Transverse colon (tissue), 4 donors: Measurements from ENCODE around the gene UBAC1. TPM values are rescaled to one million over a fixed set of nuclear protein-coding genes. Genes with fewer than 3 reads are reported as not detected.

Experiments used
- DNase-seq: peaks from one replicate; pipeline ENCODE4 v3.0.0-alpha.2; 2019
- H3K27ac ChIP-seq, 4 donors: fragments of 200-600 bp; sonication (generic); 2 replicates each; pipeline ENCODE4 v1.5.1; 2016 to 2018; ENCODE audit warnings: inconsistent platforms in 4 of 4
- H3K27me3 ChIP-seq: fragments of 200-600 bp; sonication (generic); 2 replicates; pipeline ENCODE4 v1.5.1; 2017; ENCODE audit warnings: inconsistent platforms
- H3K36me3 ChIP-seq, 4 donors: fragments of 200-600 bp; sonication (generic); 2 replicates each; pipeline ENCODE4 v1.5.1; 2017 to 2019; ENCODE audit warnings: inconsistent platforms in 4 of 4
- H3K4me1 ChIP-seq, 4 donors: fragments of 200-600 bp; sonication (generic); 2 replicates each; pipeline ENCODE4 v1.5.1; 2017 to 2020; ENCODE audit warnings: inconsistent platforms in 4 of 4
- H3K4me3 ChIP-seq, 4 donors: fragments of 200-600 bp; sonication (generic); 1 replicate in 1 of 4; 2 replicates in 3 of 4; pipeline versions ENCODE4 v1.5.1 to v1.6.1; 2017 to 2019; ENCODE audit warnings: inconsistent platforms in 4 of 4
- H3K9me3 ChIP-seq, 2 donors: fragments of 200-600 bp; sonication (generic); 2 replicates each; pipeline ENCODE4 v1.5.1; 2017 to 2019; ENCODE audit warnings: inconsistent platforms in 2 of 2
- CTCF ChIP-seq, 5 experiments: fragments of 200-600 bp in 3 of 5; fragments of 450-650 bp in 2 of 5; sonication (generic) in 3 of 5; IDR thresholded peaks; 1 replicate in 2 of 5; 2 replicates in 3 of 5; pipeline ENCODE4 v1.5.1; 2016 to 2017; ENCODE audit warnings: antibody characterized with exemption in 5 of 5, inconsistent platforms in 3 of 5, mild to moderate bottlenecking in 2 of 5, moderate library complexity in 1 of 5
- EP300 ChIP-seq: sonication (generic); formaldehyde crosslinking; IDR thresholded peaks from one replicate; pipeline ENCODE4 v1.6.1; 2017; ENCODE audit warnings: antibody characterized with exemption, low read depth
- POLR2A ChIP-seq: fragments of 450-650 bp; IDR thresholded peaks from one replicate; pipeline ENCODE4 v1.6.1; 2016; ENCODE audit warnings: antibody characterized with exemption, mild to moderate bottlenecking, moderate library complexity
- POLR2AphosphoS5 ChIP-seq, 3 donors: sonication (generic); formaldehyde crosslinking; IDR thresholded peaks; one replicate each; pipeline ENCODE4 v1.6.1; 2016; ENCODE audit warnings: antibody characterized with exemption in 3 of 3
- WGBS, 2 donors: methylation state at CpG; one replicate each; pipeline ENCODE4 v1.1.5; 2018; ENCODE audit warnings: low coverage in 1 of 2; 5-methylcytosine and 5-hydroxymethylcytosine counted together
- in situ Hi-C, 4 donors: fragments of 200-750 bp; cut with MboI; loops; one replicate each; pipeline versions ENCODE4 v1.15.0 to v1.15.1; 2017; ENCODE audit warnings: low sequenced_read_pairs in 3 of 4, low pct_ligation_motif_present in 1 of 4, low pct_unique_long_range_greater_than_20kb in 1 of 4
- intact Hi-C: fragments of 100-400 bp; cut with DNase I; formaldehyde crosslinking; loops from one replicate; pipeline ENCODE4 v1.15.1; 2023; ENCODE audit warnings: low total_unique reads
- total RNA-seq, 4 donors: library from RNA; depleted of rRNA; stranded (reverse); fragments of >200 nt; gene quantifications; one replicate each; pipeline ENCODE4 v1.1.0, GENCODE V29; 2016

The UBAC1 gene
- total RNA-seq, 4 donors from 2014 or later: 42.6 to 91.9 (median 62.9) TPM

- DNase-seq: no peak
- Histone ChIP-seq H3K4me1 (peaks cover 17 to 32% (median 22%) of the 10 kb centered on the region in 4 donors), H3K27ac (no peak overlapping the region), H3K4me3 (no peak overlapping the region), H3K27me3 (peaks cover 39% of the 10 kb centered on the region), H3K36me3 (no peaks in the 10 kb centered on the region), H3K9me3 (no peaks in the 10 kb centered on the region)
- in situ Hi-C loops: no loop called here
- WGBS, 2 donors: 81% methylated on average over 13 of the region's 16 CpGs; no CpG with 5 or more reads in 1 of the 2 donors
- no peak for TF ChIP-seq EP300
- no peak for TF ChIP-seq POLR2AphosphoS5 (IDR thresholded peaks at IDR 0.05)
- no peak for TF ChIP-seq POLR2A
- no peak for TF ChIP-seq CTCF (IDR thresholded peaks at IDR 0.05)
- intact Hi-C loops: no loop called here
These were observed 26.7 kb upstream of the UBAC1 start for GRCh38 chr9:135987838-135988404.

GRCh38 chr9:135986605-135987004 lies 25.4 kb upstream of the UBAC1 start:
- H3K4me3 ChIP-seq: no peak overlapping the region
- 66% methylated on average over 8 of the region's 15 CpGs; no CpG with 5 or more reads in 1 of the 2 donors for WGBS, 2 donors
- in situ Hi-C loops (no loop called here), intact Hi-C loops (no loop called here)
- TF ChIP-seq POLR2A (no peak), POLR2AphosphoS5 (IDR thresholded peaks at IDR 0.05) (no peak), EP300 (no peak), CTCF (IDR thresholded peaks at IDR 0.05) (no peak)
- H3K9me3 ChIP-seq: no peaks in the 10 kb centered on the region
- peaks cover 5 to 18% (median 10%) of the 10 kb centered on the region in 4 donors for H3K4me1 ChIP-seq
- H3K27me3 ChIP-seq: peaks cover 39% of the 10 kb centered on the region
- H3K27ac ChIP-seq: no peak overlapping the region
- H3K36me3 ChIP-seq: no peaks in the 10 kb centered on the region
- DNase-seq: no peak

- peaks cover 5 to 12% (median 9%) of the 10 kb centered on the region in 4 donors for H3K4me1 ChIP-seq
- no peak overlapping the region for H3K4me3 ChIP-seq
- in situ Hi-C loops: no loop called here
- no peak for DNase-seq
- 71 to 77% methylated on average over 5 to 10 of the region's 21 CpGs for WGBS, 2 donors
- H3K27me3 ChIP-seq: peaks cover 39% of the 10 kb centered on the region
- H3K36me3 ChIP-seq: no peaks in the 10 kb centered on the region
- no peaks in the 10 kb centered on the region for H3K9me3 ChIP-seq
- intact Hi-C loops: no loop called here
- TF ChIP-seq EP300: no peak
- TF ChIP-seq POLR2A: no peak
- no peak for TF ChIP-seq CTCF (IDR thresholded peaks at IDR 0.05)
- no peak for TF ChIP-seq POLR2AphosphoS5 (IDR thresholded peaks at IDR 0.05)
- no peak overlapping the region for H3K27ac ChIP-seq
These were observed 24.7 kb upstream of the UBAC1 start for GRCh38 chr9:135985889-135986288.

- intact Hi-C loops: no loop called here
- no peaks in the 10 kb centered on the region for H3K9me3 ChIP-seq
- no peak overlapping the region for H3K27ac ChIP-seq
- DNase-seq: no peak
- H3K36me3 ChIP-seq: no peaks in the 10 kb centered on the region
- 88% methylated on average over 14 of the region's 14 CpGs; no CpG with 5 or more reads in 1 of the 2 donors for WGBS, 2 donors
- no peak for TF ChIP-seq CTCF (IDR thresholded peaks at IDR 0.05)
- TF ChIP-seq POLR2AphosphoS5 (IDR thresholded peaks at IDR 0.05): no peak
- no peak for TF ChIP-seq EP300
- no peak for TF ChIP-seq POLR2A
- in situ Hi-C loops: no loop called here
- no peak overlapping the region for H3K4me3 ChIP-seq
- H3K27me3 ChIP-seq: peaks cover 39% of the 10 kb centered on the region
- H3K4me1 ChIP-seq: peaks cover 5 to 10% (median 7%) of the 10 kb centered on the region in 4 donors
These were observed 24.2 kb upstream of the UBAC1 start for GRCh38 chr9:135985459-135985774.
